Measurements from ENCODE around the gene NR2C2.
A peak's percentile ranks its signal among the peaks of the same experiment; 100 is the strongest.

NR2C2 gene

DNA sequence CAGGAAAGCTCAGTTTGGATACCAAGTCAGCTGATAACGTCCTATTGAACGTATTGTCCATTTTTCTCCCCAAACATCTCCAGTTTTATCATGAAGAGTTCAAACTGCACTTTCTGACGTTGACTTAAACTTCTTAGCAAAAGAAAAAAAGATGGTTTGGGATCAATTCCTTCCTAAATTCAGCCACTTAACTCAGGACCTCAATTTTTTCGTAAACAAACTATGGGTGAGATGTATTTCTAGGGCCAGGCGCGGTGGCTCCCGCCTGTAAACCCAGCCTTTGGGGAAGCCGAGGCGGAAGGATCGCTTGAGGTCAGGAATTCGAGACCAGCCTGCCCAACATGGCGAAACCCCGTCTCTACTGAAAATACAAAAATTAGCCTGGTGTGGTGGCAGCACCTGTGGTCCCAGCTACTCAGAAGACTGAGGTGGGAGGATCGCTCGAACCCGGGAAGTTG, 118.2 kb downstream of the NR2C2 start:
- no peak for DNase-seq

DNA sequence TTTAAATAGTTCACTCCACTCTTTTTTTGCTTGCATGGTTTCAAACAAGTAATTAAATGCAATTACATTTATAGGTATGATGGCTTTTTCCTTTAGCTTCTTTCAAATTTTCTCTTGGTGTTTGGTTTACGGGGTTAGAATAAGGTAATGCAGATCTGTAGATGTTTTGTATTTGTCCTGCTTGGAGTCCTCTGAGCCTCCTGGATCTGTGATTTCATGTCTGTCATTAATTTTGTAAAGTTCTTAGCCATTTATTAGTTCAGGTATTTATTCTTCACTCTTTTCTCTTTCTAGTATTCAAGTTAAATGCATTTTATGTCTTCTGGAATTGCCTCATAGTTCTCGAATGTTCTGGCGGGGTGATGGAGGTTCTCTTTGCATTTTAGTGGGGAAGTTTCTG, 119.1 kb downstream of the NR2C2 start:
- DNase-seq: no peak

DNA sequence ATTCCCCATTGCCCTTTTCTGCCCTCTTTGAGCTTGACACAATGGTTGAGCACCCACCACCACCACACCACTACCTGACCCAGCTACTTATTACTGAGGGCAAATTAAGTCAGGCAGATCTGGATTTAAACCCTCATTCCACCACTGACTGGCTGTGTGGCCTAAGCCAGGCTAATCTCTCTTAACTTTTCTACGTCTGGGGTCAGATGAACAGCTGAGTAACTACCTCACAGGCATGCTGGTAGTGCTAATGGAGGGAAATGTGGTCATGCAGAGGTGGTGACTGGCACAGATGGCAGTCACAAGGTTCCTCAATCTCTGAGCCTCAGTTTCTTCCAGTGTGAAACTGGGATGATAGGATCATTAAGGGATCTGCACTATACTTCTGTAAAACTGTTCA, 122.1 kb downstream of the NR2C2 start:
- DNase-seq: no peak

DNA sequence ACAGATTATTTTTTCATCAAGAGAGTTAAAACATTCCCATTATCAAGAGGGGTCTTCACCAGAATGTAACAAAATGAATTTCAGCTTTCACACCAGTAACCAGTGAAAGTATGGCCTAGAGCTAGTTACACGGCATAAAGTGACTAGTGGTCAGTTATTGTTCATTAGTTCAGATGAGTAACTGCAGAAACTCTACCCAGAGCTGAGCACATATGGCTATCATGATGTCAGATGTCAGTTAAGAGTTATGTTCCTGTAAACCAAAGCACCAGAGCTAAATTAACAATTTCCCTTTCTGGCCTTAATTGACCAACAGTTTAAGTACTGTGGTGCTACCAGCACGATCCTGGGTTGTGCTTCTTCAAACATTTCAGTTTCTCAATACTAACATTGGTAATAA, 124.3 kb downstream of the NR2C2 start:
- no peak for DNase-seq

DNA sequence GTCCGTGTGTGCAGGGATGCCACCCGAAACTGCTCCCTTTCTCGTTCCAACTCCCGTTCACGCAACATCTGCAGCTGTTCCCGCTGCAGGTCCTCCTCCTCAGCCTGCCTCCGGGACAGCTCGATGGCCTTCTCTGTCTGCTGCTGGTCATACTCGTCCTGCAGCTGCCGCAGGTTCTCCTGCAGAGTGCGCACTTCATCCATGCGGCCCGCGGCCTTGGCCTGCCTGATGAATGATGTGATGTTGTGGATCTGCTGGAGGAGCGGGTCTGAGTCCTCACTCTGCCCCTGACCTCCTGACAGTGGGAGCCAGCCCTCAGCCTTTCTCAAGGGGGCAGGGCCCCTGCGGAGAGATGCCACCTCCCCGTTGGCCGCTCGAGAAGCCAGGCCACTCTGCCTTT, 127.1 kb downstream of the NR2C2 start:
- no peak for DNase-seq

DNA sequence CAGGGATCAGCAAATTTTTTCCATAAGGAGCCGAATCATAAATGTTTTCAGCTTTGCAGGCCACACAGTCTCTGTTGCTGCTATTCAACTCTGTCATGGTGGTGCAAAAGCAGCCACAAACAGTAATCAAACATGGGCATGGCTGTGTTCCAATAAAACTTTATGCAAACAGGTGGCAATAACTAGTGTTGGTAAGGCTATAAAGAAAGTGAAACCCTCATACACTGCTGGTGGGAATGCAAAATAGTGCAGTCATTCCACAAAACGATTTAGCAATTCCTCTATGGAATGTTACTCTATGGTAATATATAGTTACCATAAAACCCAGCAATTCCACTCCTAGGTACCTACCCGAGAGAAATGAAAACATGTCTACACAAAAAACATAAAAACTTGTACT, 131.7 kb downstream of the NR2C2 start:
- no peak for DNase-seq

DNA sequence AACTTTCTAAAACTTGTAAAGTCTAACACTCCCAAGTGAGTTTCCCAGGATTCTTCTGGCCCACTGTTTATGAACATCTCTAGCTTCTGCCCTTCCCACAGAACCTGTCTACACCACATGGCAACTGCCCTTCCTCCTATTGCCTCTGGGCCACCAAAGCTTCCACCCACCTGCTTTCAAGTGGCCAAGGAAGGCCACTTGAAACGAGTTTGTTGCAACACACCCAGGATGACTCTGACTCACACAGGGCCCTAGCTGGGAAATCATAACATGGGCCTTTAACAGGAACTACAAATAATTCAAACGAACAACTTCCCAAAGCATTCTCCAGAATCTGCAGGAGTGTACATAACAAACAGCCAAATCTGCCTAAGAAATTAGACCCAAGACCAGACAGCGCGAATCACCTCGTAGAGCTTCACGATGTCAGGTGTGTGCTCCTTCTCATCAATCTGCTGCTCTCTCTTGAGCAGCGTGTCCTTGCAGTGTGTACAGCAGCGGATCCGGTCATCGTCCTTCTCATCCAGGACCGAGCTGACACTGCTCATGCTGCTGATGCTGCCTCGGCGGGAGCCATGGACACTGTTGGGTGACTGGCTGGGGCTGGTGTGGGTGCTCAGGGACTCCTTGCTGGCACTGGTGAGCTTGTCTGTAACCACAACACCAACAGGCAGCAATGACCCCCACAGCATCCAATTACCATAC, 134.7 kb downstream of the NR2C2 start:
- peak; percentile 54 for DNase-seq

DNA sequence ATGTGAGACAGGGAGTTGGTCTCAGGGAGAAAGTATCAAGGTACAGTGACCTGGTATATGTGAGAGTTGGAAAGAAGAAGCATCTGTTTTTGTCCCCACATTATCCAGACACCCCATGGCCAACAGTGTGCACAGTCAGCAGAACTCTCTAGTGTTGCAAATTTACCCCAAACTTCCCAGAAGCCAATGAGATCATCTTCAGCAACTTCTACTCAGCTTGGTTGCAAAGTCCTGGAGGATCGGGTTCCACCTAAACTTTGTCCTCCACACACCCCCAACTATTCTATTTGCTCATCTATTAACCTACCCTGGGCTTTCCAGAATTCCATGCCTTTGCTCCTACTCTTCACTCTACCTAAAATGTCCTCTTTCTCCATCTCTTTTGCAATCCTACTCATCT, 135.9 kb downstream of the NR2C2 start:
- DNase-seq: no peak

DNA sequence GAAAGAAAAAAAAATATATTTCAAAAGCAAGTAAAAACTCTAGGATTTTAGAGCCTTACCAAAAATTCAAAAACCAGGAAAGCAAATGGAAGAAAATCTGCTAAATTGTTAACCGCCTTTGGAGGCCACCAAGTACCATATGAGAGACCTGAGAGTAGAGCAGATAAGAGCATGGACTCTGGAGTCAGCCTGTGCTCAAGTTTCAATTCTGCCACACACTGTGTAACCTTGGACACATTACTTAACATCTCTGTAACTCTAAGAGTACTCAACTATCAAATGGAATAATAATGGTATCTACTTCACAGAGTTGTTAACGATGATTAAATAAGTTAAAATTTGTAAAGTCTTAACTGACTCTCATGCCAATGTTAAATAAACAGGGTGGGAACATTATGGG, 138.9 kb downstream of the NR2C2 start:
- DNase-seq: no peak

DNA sequence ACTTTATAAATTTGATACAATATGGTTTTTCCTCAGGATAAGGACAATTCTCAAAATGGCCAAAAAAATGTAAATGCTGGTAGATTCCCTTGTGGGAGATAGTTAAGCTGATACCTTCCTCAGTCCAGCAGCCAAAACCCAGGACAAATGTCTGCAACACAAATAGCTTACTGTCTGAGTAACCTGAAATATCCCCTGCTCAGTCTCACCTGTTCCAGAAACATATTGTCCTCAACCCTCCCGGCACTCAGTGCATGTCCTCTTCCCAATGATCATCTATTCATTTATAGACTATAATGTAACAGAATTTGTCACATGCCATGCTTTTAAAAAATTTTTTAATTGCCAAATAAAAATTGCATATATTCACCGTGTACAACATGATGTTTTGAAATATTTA, 139.3 kb downstream of the NR2C2 start:
- DNase-seq: no peak

DNA sequence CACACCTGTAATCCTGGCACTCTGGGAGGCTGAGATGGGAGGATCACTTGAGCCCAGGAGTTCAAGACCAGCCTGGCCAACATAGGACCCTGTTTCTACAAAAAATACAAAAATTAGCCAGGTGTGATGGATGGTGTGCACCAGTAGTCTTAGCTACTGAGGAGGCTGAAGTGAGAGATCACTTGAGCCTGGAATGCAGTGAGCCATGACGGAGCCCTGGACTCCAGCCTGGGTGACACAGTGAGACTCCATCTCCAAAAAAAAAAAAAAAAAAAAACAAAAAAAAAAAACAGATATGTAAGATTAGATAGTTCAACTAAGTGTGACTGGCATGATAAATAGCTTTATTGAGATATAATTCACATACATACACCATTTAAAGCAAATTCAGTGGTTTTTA, 141.8 kb downstream of the NR2C2 start:
- no peak for DNase-seq

DNA sequence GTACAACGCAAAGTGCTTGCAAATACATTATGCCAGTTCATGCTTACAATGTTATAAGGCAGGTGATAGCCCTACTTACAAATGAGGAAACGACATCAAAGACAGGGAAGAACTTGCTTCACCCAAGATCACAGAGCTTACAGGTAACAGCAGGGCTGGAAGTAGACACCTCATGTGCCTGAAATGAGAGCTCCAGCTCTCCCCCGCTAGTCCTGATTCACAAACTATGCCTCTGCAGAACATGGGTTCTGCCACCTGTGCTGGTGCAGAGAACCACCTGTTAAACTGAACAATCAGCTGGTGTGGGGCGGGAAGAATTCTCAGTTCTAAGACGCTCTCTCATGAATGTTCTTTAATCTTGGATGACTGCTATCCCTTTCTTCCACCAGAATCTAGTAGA, 144.2 kb downstream of the NR2C2 start:
- no peak for DNase-seq

DNA sequence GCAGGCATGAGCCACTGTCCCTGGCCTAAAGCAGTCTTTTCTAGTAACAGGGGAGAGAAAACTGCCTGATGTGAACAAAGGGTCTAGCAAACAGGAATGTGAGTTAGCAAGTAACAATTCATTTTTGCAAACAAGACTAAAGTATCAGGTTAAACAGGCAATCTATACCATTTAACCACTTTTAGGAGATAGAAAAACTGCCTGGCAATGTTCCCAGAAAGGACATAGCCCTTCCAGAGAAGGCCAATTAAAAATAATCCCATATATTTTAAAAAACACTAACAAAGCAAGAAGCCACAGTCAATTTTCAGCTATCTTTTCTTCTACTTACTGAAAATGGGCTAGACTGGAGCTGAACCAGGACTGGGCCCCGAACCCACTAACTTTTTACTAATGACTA, 145.3 kb downstream of the NR2C2 start:
- no peak for DNase-seq

DNA sequence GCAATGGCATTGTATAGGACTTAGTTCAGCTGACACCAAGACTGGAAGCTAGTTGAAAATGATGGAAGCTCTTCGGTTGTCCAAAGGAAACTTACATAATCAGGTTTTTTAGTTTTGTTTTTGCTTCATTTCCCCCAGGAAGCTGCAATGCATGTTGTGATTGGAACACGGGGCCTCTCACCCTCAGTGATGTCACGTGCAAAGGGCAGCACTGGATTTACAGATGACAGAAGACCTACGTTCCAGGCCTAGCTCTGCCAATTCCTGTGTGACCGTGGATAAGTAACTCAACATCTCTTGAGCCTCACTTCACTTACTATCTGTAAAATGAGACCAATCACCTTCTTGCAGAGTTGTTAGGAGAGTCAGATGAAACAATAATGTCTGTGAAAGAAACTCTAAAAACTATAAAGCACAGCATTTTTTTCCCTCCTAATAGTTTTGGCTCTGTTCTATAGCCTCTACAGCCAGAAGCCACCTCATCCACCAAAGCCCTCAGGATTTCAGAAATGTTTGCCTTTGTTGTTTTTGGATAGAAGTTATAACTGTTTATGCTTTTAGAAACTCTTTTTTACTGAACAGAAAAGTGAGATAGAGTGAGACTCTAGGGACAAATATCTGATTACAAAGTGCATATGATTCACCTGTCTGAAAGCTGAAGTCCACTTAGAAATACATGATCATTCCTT, 146.9 kb downstream of the NR2C2 start:
- DNase-seq: no peak

DNA sequence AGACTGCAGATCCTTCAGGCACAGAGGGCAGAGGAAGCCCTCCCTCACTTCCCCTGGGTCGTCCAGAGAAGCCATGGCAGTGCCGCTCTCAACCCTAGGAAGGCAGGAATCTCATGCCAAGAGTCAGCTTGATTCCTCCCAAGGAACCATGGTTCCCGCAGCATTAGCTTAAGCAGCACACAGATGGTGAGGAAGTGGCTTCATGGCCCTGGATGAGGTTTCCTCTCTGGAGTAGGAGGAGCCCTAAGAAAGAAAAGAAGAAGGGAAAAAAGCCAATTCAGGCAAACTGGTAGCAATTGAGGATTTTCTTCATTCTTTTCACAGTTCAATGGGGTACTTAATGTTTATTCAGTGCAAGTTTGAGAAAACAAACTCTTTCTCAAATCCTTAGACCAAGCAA, 148.7 kb downstream of the NR2C2 start:
- DNase-seq: no peak

DNA sequence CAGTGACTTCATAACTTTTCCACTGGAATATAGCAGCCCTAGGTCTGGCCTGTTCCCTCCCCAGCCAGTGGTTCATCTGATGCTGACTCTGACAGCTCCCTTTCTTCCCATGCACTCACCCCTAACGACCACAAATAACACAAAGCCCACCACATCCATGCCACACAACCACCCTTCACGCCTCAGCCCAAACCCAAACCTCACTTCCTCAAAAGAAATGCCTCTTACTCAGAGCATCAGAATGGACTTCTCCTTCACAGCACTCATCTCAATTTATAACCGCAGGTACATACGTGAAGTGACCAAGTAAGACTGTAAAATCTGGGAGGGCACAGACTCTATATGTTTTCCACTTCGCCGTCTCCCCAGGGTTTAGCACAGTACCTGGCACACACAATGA, 150.5 kb downstream of the NR2C2 start:
- DNase-seq: no peak

Data from NCI-H510A (cell line).